Measurements from ENCODE around the gene GALNT9.

GALNT9 gene

GRCh38 chr12:132199526-132200319 lies 129.7 kb downstream of the GALNT9 start:
- no peak overlapping the region for H3K9ac ChIP-seq (ENCODE audit: low read length)
- no peak overlapping the region for H3K27ac ChIP-seq (ENCODE audit: low read length)
- no peak overlapping the region for H2AFZ ChIP-seq (ENCODE audit: low read depth, low read length)
- TF ChIP-seq CTCF (IDR thresholded peaks at IDR 0.05; ENCODE audit: low read depth, low read length) = no peak
- TF ChIP-seq EZH2phosphoT487 (IDR thresholded peaks at IDR 0.05; ENCODE audit: low read depth) = no peak
- no peaks in the 10 kb centered on the region for H3K27me3 ChIP-seq (ENCODE audit: low read depth, low read length)
- no peaks in the 10 kb centered on the region for H3K79me2 ChIP-seq (ENCODE audit: low read length)
- no peaks in the 10 kb centered on the region for H3K36me3 ChIP-seq (replicated peaks; ENCODE audit: low read depth, low read length)
- no peak overlapping the region for H3K4me3 ChIP-seq (ENCODE audit: low read length)
- no peaks in the 10 kb centered on the region for H3K9me3 ChIP-seq (ENCODE audit: insufficient read depth, low read length)
- H4K20me1 ChIP-seq (ENCODE audit: insufficient read depth, low read length) = no peaks in the 10 kb centered on the region
- no peak overlapping the region for H3K4me2 ChIP-seq (ENCODE audit: low read length)
- no peaks in the 10 kb centered on the region for H3K4me1 ChIP-seq (ENCODE audit: low read length)

DNA sequence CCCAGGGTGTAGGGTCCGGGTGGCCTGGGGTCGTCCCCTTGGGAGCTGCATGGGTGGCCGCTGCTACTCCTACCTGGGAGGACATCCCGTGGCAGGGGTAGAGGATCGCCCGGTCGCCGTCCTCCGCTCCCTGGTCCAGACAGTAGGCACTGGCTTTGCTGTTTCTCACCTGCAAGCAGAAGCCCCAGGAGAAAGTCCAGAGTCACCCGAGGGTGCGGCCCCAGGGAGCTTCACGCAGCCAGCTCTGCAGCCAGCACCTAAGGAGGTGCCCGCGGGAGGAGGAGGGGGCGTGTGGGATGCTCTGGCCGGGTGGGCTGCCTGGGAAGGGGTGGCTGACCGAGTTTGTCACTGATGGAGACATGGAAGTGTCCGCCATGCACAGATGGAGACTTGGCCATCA lies 130.3 kb downstream of the GALNT9 start:
- TF ChIP-seq CTCF (IDR thresholded peaks at IDR 0.05; ENCODE audit: low read depth, low read length) (no peak), EZH2phosphoT487 (IDR thresholded peaks at IDR 0.05; ENCODE audit: low read depth) (no peak)
- no peaks in the 10 kb centered on the region for H3K79me2 ChIP-seq (ENCODE audit: low read length)
- no peak overlapping the region for H2AFZ ChIP-seq (ENCODE audit: low read depth, low read length)
- H4K20me1 ChIP-seq (ENCODE audit: insufficient read depth, low read length) = no peaks in the 10 kb centered on the region
- no peaks in the 10 kb centered on the region for H3K27me3 ChIP-seq (ENCODE audit: low read depth, low read length)
- H3K9me3 ChIP-seq (ENCODE audit: insufficient read depth, low read length) = no peaks in the 10 kb centered on the region
- H3K4me3 ChIP-seq (ENCODE audit: low read length) = no peak overlapping the region
- H3K4me1 ChIP-seq (ENCODE audit: low read length) = no peaks in the 10 kb centered on the region
- no peak overlapping the region for H3K27ac ChIP-seq (ENCODE audit: low read length)
- no peak overlapping the region for H3K9ac ChIP-seq (ENCODE audit: low read length)
- no peak overlapping the region for H3K4me2 ChIP-seq (ENCODE audit: low read length)
- no peaks in the 10 kb centered on the region for H3K36me3 ChIP-seq (replicated peaks; ENCODE audit: low read depth, low read length)

DNA sequence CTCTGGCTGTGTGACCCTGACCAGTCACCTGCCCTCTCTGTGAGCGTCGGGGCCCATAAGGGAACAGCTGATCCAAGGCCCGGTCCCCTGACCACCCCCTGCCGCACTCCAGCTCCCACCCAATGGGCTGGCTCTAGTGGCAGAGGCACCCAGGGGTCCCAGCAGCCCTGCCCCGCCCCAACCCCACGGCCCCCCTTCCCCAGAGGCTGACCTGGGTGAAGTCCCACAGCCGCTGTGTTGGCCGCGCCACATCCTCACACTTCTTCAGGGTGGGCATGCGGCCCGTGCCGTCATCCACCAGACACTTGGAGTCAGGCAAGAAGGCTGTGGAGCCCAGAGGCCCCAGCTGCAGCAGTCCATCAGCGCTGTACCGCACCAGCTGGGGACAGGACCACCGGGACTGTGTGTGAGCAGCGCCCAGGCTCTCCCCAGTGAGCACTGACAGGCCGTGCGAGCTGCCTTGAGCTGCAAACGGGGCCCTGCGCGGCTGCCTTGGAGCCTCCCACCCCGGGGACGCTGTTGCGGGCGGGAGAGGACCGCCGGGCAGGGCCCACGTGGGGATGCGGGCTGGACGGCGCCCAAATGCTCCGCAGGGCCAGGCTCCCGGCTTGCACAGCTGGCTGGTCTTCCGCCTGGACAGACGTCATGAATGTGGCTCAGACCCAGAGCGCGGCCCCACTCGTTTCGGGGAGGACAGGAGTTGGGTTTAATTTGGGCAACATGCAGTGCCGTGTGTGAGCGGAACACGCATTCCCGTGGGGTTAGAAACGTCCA lies 131.6 kb downstream of the GALNT9 start:
- TF ChIP-seq CTCF (IDR thresholded peaks at IDR 0.05; ENCODE audit: low read depth, low read length) (no peak), EZH2phosphoT487 (IDR thresholded peaks at IDR 0.05; ENCODE audit: low read depth) (no peak)
- H4K20me1 ChIP-seq (ENCODE audit: insufficient read depth, low read length) = no peaks in the 10 kb centered on the region
- no peak overlapping the region for H3K9ac ChIP-seq (ENCODE audit: low read length)
- no peak overlapping the region for H3K27ac ChIP-seq (ENCODE audit: low read length)
- H3K4me1 ChIP-seq (ENCODE audit: low read length) = no peaks in the 10 kb centered on the region
- H3K79me2 ChIP-seq (ENCODE audit: low read length) = no peaks in the 10 kb centered on the region
- H3K9me3 ChIP-seq (ENCODE audit: insufficient read depth, low read length) = no peaks in the 10 kb centered on the region
- H3K4me3 ChIP-seq (ENCODE audit: low read length) = no peak overlapping the region
- no peaks in the 10 kb centered on the region for H3K27me3 ChIP-seq (ENCODE audit: low read depth, low read length)
- no peak overlapping the region for H3K4me2 ChIP-seq (ENCODE audit: low read length)
- H2AFZ ChIP-seq (ENCODE audit: low read depth, low read length) = no peak overlapping the region
- no peaks in the 10 kb centered on the region for H3K36me3 ChIP-seq (replicated peaks; ENCODE audit: low read depth, low read length)

GRCh38 chr12:132196873-132197390 lies 132.5 kb downstream of the GALNT9 start:
- no peak overlapping the region for H3K4me3 ChIP-seq (ENCODE audit: low read length)
- no peaks in the 10 kb centered on the region for H3K4me1 ChIP-seq (ENCODE audit: low read length)
- H3K36me3 ChIP-seq (replicated peaks; ENCODE audit: low read depth, low read length) = no peaks in the 10 kb centered on the region
- no peaks in the 10 kb centered on the region for H3K79me2 ChIP-seq (ENCODE audit: low read length)
- H3K9ac ChIP-seq (ENCODE audit: low read length) = no peak overlapping the region
- no peak overlapping the region for H3K27ac ChIP-seq (ENCODE audit: low read length)
- no peaks in the 10 kb centered on the region for H3K9me3 ChIP-seq (ENCODE audit: insufficient read depth, low read length)
- TF ChIP-seq CTCF (IDR thresholded peaks at IDR 0.05; ENCODE audit: low read depth, low read length) (no peak), EZH2phosphoT487 (IDR thresholded peaks at IDR 0.05; ENCODE audit: low read depth) (no peak)
- H4K20me1 ChIP-seq (ENCODE audit: insufficient read depth, low read length) = no peaks in the 10 kb centered on the region
- no peak overlapping the region for H2AFZ ChIP-seq (ENCODE audit: low read depth, low read length)
- H3K4me2 ChIP-seq (ENCODE audit: low read length) = no peak overlapping the region
- H3K27me3 ChIP-seq (ENCODE audit: low read depth, low read length) = no peaks in the 10 kb centered on the region

Data from OCI-LY3 (cell line).